GM19463 (cell line): ENCODE measurements around the gene TSNAX.

Source experiments
- ATAC-seq: cut with Tn5 transposase; IDR thresholded peaks from one replicate; pipeline ENCODE4 v1.9.1; 2021; ENCODE audit warnings: mild to moderate bottlenecking, moderate library complexity; ENCODE audit not compliant: unreplicated experiment

Gene TSNAX

GRCh38 chr1:231518485-231519034, 9.9 kb upstream of the TSNAX start:
- ATAC-seq = no peak

GRCh38 chr1:231519166-231519565, 9.3 kb upstream of the TSNAX start:
- ATAC-seq = no peak

GRCh38 chr1:231522038-231522437, 6.4 kb upstream of the TSNAX start:
- no peak for ATAC-seq

- no peak for ATAC-seq
These were observed 5.4 kb upstream of the TSNAX start for GRCh38 chr1:231522931-231523642.

GRCh38 chr1:231523816-231524215, 4.7 kb upstream of the TSNAX start:
- ATAC-seq = no peak

GRCh38 chr1:231526536-231526935, 1.9 kb upstream of the TSNAX start:
- ATAC-seq = no peak

- ATAC-seq = peak; percentile 13
These were observed 790 bp upstream of the TSNAX start for GRCh38 chr1:231527586-231528171.

- ATAC-seq = no peak
These were observed 4.8 kb downstream of the TSNAX start for GRCh38 chr1:231533240-231533639.

- ATAC-seq = no peak
These were observed 6.3 kb downstream of the TSNAX start for GRCh38 chr1:231534703-231535159.

GRCh38 chr1:231536099-231536498, 7.6 kb downstream of the TSNAX start:
- ATAC-seq = no peak

- no peak for ATAC-seq
These were observed 12.4 kb downstream of the TSNAX start for GRCh38 chr1:231540847-231541246.

- ATAC-seq = no peak
These were observed 13.4 kb downstream of the TSNAX start for GRCh38 chr1:231541842-231542241.

- ATAC-seq = no peak
These were observed 16.6 kb downstream of the TSNAX start for GRCh38 chr1:231544943-231545592.

- no peak for ATAC-seq
These were observed 18.2 kb downstream of the TSNAX start for GRCh38 chr1:231546693-231547092.

GRCh38 chr1:231549733-231550447, 21.4 kb downstream of the TSNAX start:
- no peak for ATAC-seq

GRCh38 chr1:231550448-231550781, 21.9 kb downstream of the TSNAX start:
- ATAC-seq = no peak

GRCh38 chr1:231553320-231553719, 24.9 kb downstream of the TSNAX start:
- ATAC-seq = no peak

- ATAC-seq = no peak
These were observed 26.5 kb downstream of the TSNAX start for GRCh38 chr1:231554969-231555368.

GRCh38 chr1:231557411-231557810, 28.9 kb downstream of the TSNAX start:
- ATAC-seq = no peak

GRCh38 chr1:231557898-231558707, 29.6 kb downstream of the TSNAX start:
- no peak for ATAC-seq
